Amygdala (tissue), 56 donors: ENCODE data around the gene ARPC2.
"Not testable (repeated sequence)": the region's sequence is repeated elsewhere in the genome, so short reads cannot be mapped to it uniquely, and the experiment has no call there.

Source experiments
- DNase-seq, 56 donors: peaks; one replicate each; lab custom pipeline; 2025; lab: John Stamatoyannopoulos, UW

Gene ARPC2

GRCh38 chr2:218269900-218270720 is 53.1 kb downstream of the ARPC2 start, which contains the start of the genes AAMP and PNKD:
Gene AAMP (minus strand): TSS chr2:218270137. CDS start chr2:218270086, 51 bp downstream.
Gene PNKD (plus strand): TSS chr2:218270519. CDS start chr2:218270536, 17 bp downstream.
- DNase-seq = peak; percentile 77 to 100 (median 100)

DNA sequence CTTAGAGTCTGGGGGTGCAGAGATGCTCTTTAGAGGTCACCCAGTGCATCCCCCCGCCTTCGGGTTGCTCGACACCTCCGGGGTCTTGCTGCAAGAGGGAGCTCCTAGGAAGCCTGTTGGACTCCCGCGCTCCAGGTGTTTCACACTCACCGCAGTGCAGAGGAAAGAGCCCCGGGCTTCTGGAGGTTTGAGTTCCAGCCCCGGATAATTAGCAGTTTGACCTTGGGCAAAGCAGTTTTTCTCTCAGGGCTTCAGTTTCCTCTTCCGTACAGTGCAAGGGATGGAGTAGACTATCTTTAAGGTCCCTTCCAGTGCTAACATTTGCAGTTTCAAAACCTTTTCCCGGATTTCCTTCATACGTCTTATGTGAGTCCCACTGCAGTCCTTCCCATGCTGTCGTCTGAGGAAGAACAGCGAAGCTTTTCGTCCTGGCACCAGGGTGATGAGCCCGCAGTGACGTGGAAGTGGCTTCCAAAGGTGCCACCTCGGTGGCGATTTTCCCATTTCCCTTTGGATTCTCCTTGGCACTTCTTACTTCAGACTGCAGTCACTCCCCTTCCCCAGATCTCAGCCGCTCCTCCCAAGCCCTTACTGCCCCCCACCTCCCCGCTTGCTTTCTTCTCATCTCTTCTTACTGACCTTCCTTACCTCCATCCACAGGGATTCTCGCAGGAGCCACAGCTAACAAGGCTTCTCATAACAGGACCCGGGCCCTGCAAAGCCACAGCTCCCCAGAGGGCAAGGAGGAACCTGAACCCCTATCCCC is 53.9 kb downstream of the ARPC2 start:
- peak in 1 of 56 donors; percentile 67 for DNase-seq

GRCh38 chr2:218271487-218271797 is 54.5 kb downstream of the ARPC2 start:
- no peak for DNase-seq

GRCh38 chr2:218271865-218272530 is 55.0 kb downstream of the ARPC2 start:
- DNase-seq = peak in 1 of 56 donors; percentile 36

GRCh38 chr2:218272531-218273212 is 55.7 kb downstream of the ARPC2 start:
- DNase-seq = peak in 55 of 56 donors; percentile 23 to 87 (median 67)

DNA sequence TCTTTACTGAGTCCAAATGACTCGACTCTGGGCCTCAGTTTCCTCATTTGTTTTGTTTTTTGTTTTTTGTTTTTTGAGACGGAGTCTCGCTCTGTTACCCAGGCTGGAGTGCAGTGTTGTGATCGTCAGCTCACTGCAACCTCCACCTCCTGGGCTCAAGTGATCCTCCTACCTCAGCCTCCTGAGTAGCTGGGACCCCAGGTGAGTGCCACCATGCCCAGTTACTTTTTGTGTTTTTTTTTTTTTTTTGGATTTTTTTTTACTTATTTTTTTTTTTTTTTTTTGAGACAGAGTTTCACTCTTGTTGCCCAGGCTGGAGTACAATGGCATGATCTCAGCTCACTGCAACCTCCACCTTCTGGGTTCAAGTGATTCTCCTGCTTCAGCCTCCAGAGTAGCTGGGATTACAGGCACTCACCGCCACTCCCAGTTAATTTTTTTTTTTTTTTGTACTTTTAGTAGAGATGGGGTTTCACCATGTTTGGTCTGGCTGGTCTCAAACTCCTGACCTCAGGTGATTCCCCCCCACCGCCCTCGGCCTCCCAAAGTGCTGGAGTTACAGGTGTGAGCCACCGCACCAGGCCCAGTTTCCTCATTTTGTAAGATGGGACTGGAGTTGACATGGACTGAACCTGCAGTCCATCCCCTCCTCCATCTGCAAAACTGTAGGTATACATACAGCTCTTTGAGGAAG is 56.4 kb downstream of the ARPC2 start:
- DNase-seq = not testable (repeated sequence)

GRCh38 chr2:218273908-218274249 is 56.9 kb downstream of the ARPC2 start:
- no peak for DNase-seq

GRCh38 chr2:218274586-218274985 is 57.6 kb downstream of the ARPC2 start:
- no peak for DNase-seq

- no peak for DNase-seq
Measured at GRCh38 chr2:218275371-218276072, 58.5 kb downstream of the ARPC2 start.

DNA sequence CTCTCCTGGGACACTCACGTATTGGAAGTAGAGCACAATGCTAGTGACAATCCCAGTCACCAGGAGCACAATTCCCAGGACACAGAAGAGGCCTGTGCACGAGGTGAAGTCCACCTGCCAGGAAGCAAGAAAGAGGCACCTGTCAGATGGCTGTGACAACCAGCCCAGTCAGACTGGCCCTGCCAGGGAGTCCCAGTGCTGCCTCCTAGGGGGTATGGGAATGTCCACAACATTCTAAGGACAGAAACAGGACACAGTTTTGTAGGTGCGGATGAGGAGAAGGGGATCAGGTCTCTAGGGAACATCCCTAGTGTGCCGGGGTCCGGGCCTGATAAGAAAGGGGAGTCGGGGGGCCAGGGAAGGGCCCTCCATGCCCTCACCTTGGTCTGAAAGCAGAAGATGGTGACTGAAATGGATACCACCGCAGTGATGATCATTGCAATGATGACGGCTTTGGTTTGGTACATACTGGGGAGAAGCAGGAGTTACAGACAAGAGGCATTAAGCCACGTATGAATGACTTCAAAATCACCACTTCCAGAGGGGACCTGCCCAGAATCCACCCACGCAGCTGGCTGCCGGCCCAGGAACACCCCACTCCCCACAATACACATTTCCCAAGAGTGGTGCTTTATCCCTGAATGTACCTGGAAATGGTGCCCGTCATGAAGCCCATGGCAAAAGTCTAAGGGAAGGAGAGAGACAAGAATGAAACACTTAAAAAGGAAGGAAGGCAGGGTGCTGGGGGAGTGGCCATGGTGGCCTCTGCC is 60.2 kb downstream of the ARPC2 start:
- no peak for DNase-seq

GRCh38 chr2:218277921-218278320 is 60.9 kb downstream of the ARPC2 start:
- DNase-seq = no peak

GRCh38 chr2:218278531-218279360 is 61.8 kb downstream of the ARPC2 start:
- no peak for DNase-seq

- no peak for DNase-seq
Measured at GRCh38 chr2:218280260-218280870, 63.4 kb downstream of the ARPC2 start.

DNA sequence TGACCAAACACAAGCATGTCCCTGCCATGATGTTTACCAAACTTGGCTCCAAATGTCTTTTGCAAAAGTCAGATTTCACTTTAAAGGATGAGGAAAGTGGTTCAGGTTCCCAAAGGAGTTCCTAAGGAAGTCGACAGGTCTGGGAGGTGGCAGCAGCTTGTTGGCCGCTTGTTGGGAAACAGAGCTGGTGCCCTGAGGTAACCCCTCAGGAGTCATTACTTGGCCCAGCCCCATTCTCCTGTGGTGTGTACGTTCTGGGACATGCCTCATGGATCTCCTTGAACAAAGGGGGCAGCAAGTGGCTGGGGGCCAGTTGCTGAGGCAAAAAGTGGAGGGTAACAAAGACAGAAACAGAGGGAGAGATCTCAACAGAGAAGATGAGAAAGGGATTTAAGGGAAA is 64.5 kb downstream of the ARPC2 start:
- DNase-seq = no peak

GRCh38 chr2:218282173-218282991 is 65.4 kb downstream of the ARPC2 start:
- peak in 41 of 56 donors; percentile 23 to 73 (median 50) for DNase-seq

DNA sequence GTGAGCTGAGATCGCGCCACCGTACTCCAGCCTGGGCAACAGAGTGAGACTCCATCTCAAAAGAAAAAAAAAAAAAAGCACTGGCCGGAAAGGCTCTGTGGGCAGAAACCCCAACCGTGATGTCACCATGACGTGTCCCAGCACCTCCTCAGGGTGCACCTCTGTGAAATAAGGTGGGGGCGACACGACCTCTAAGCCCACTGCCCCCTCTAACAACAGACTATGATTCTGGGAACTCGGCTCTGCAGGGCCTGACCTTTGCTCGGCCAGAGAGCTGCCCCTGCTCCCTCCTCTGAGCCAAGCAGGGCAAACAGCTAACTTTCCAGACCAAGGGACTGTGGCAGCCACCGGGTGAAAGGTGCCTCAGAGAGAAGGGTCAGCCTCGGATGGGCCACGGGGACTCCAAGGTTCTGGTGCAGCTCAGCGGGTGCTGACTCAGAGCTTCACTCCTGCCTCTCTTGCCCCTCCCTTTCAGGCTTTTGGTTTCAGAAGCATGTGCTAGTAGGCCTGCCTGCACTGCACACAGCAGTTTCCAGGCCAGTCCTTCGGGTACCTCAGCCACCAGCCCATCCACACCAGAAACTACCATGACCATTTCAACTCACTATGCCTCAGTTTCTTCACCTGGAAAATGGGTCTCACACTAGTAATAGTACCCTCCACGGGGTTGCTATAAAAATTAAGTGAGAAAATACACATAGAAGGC is 67.3 kb downstream of the ARPC2 start:
- peak in 1 of 56 donors; percentile 29 for DNase-seq
